ENCODE results near the gene LRCH1. TPM values are rescaled to one million over a fixed set of nuclear protein-coding genes. Genes with fewer than 3 reads are reported as not detected.

The LRCH1 gene
- total RNA-seq, 1 experiment from 2014 or later = 27.0 TPM

DNA sequence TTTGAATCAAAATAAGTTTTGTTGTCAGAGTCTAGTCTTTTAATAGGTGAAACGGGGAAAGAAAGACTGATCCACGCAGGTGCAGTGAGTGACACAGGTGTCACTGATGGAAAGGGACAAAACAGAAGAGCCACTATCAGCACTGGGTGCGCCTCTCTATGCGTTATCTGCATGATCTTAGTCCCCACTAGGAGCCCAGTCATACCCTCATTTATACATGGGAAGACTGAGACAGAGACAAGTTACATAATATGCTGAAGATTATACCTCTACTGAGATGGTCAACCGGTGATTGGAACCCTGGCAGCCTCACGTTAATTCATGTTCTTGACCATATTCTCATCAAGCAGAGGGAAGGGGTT, 3.4 kb downstream of the LRCH1 start:
- Mint-ChIP-seq H3K27ac (ENCODE audit: unreplicated experiment) (peak overlapping the region; percentile 48), H3K9me3 (ENCODE audit: unreplicated experiment) (no peaks in the 10 kb centered on the region), H3K27me3 (ENCODE audit: insufficient read depth, unreplicated experiment) (no peaks in the 10 kb centered on the region), H3K4me1 (ENCODE audit: low read depth, unreplicated experiment) (peaks cover 33% of the 10 kb centered on the region), H3K4me3 (ENCODE audit: unreplicated experiment) (no peak overlapping the region), H3K36me3 (ENCODE audit: insufficient read depth, unreplicated experiment) (peaks cover 17% of the 10 kb centered on the region)
- Histone ChIP-seq H3K4me3 (ENCODE audit: low read depth, low read length) (no peak overlapping the region), H3K9me3 (no peaks in the 10 kb centered on the region), H3K27me3 (replicated peaks; ENCODE audit: control insufficient read depth, insufficient read depth, low read length) (no peaks in the 10 kb centered on the region), H3K36me3 (ENCODE audit: control insufficient read depth, insufficient read depth, low read length) (no peaks in the 10 kb centered on the region), H3K4me1 (peaks cover 36% of the 10 kb centered on the region)
- intact Hi-C loops (cut with micrococcal nuclease; ENCODE audit: unreplicated experiment) = no loop called here
- DNase-seq = no peak
- BruUV-seq (replicated peaks) = no TSS peak
- CTCF ChIA-PET = no interaction called here
- POLR2A ChIA-PET = no interaction called here
- TF ChIP-seq, protein P1, sequence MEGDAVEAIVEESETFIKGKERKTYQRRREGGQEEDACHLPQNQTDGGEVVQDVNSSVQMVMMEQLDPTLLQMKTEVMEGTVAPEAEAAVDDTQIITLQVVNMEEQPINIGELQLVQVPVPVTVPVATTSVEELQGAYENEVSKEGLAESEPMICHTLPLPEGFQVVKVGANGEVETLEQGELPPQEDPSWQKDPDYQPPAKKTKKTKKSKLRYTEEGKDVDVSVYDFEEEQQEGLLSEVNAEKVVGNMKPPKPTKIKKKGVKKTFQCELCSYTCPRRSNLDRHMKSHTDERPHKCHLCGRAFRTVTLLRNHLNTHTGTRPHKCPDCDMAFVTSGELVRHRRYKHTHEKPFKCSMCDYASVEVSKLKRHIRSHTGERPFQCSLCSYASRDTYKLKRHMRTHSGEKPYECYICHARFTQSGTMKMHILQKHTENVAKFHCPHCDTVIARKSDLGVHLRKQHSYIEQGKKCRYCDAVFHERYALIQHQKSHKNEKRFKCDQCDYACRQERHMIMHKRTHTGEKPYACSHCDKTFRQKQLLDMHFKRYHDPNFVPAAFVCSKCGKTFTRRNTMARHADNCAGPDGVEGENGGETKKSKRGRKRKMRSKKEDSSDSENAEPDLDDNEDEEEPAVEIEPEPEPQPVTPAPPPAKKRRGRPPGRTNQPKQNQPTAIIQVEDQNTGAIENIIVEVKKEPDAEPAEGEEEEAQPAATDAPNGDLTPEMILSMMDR (IDR thresholded peaks at IDR 0.05; ENCODE audit: insufficient read depth in 1 of 2, low read depth in 1 of 2, low read length in 1 of 2, severe bottlenecking in 1 of 2, unreplicated experiment in 1 of 2) = no peak

DNA sequence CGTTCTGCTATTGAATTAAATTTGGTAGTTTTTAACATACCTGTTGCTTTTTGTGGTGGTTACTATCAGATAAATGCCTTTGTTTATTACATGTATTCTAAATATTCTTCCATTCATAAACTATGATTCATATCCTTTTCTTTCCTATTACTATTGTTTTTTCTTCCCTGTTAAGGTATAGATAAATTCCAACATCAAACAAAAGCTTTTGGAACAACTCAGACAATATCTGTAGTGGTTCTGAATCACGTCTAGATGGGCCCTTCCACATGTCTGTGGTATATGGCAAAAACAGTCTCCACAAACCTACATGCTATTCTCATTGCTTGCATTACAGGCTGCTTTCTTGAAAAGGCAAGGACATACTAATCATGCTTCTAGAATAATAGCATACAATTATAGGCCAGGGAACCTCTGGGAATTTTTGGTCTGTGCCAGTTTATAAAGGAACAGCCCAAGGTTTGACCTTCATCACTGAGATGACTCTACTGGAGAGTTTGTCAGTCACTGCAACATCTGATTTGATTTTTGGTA, 6.4 kb downstream of the LRCH1 start:
- Mint-ChIP-seq H3K27me3 (ENCODE audit: insufficient read depth, unreplicated experiment) (no peaks in the 10 kb centered on the region), H3K9me3 (ENCODE audit: unreplicated experiment) (no peaks in the 10 kb centered on the region), H3K36me3 (ENCODE audit: insufficient read depth, unreplicated experiment) (peaks cover 11% of the 10 kb centered on the region), H3K4me1 (ENCODE audit: low read depth, unreplicated experiment) (peaks cover 24% of the 10 kb centered on the region), H3K4me3 (ENCODE audit: unreplicated experiment) (no peak overlapping the region), H3K27ac (ENCODE audit: unreplicated experiment) (no peak overlapping the region)
- Histone ChIP-seq H3K27me3 (replicated peaks; ENCODE audit: control insufficient read depth, insufficient read depth, low read length) (no peaks in the 10 kb centered on the region), H3K9me3 (no peaks in the 10 kb centered on the region), H3K4me3 (ENCODE audit: low read depth, low read length) (no peak overlapping the region), H3K36me3 (ENCODE audit: control insufficient read depth, insufficient read depth, low read length) (no peaks in the 10 kb centered on the region), H3K4me1 (peaks cover 41% of the 10 kb centered on the region)
- TF ChIP-seq, protein P1 (IDR thresholded peaks at IDR 0.05; ENCODE audit: insufficient read depth in 1 of 2, low read depth in 1 of 2, low read length in 1 of 2, severe bottlenecking in 1 of 2, unreplicated experiment in 1 of 2) = no peak
- CTCF ChIA-PET = no interaction called here
- no TSS peak for BruUV-seq (replicated peaks)
- intact Hi-C loops (cut with micrococcal nuclease; ENCODE audit: unreplicated experiment) = no loop called here
- DNase-seq = no peak
- POLR2A ChIA-PET = no interaction called here

DNA sequence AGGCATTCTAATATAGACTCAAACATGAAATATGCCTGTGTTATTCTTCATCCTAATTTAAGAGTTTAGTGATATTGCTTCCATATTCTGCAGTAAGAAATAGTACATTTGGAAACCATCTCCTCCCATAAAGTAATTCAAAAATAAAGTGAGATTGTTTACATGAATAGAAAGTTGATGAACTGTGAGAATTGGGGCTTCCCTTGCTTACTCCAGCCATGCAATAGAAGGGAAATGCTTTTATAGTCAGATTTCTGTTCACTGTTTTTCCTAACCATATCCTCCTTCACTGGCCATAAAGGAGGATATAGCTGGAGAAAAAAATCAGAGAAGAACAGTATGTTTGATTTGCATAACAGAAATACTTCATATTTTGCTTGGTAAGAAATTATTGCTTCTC, 7.8 kb downstream of the LRCH1 start:
- no peak for DNase-seq
- Histone ChIP-seq H3K27me3 (replicated peaks; ENCODE audit: control insufficient read depth, insufficient read depth, low read length) (no peaks in the 10 kb centered on the region), H3K4me3 (ENCODE audit: low read depth, low read length) (no peak overlapping the region), H3K36me3 (ENCODE audit: control insufficient read depth, insufficient read depth, low read length) (no peaks in the 10 kb centered on the region), H3K4me1 (peaks cover 31% of the 10 kb centered on the region), H3K9me3 (no peaks in the 10 kb centered on the region)
- no peak overlapping the region for H3K27ac Mint-ChIP-seq (ENCODE audit: unreplicated experiment)
- H3K9me3 Mint-ChIP-seq (ENCODE audit: unreplicated experiment) = no peaks in the 10 kb centered on the region
- intact Hi-C loops (cut with micrococcal nuclease; ENCODE audit: unreplicated experiment) = no loop called here
- H3K4me1 Mint-ChIP-seq (ENCODE audit: low read depth, unreplicated experiment) = peaks cover 14% of the 10 kb centered on the region
- BruUV-seq (replicated peaks) = no TSS peak
- TF ChIP-seq, protein P1 (IDR thresholded peaks at IDR 0.05; ENCODE audit: insufficient read depth in 1 of 2, low read depth in 1 of 2, low read length in 1 of 2, severe bottlenecking in 1 of 2, unreplicated experiment in 1 of 2) = no peak
- CTCF ChIA-PET = no interaction called here
- peaks cover 11% of the 10 kb centered on the region for H3K36me3 Mint-ChIP-seq (ENCODE audit: insufficient read depth, unreplicated experiment)
- H3K27me3 Mint-ChIP-seq (ENCODE audit: insufficient read depth, unreplicated experiment) = no peaks in the 10 kb centered on the region
- no peak overlapping the region for H3K4me3 Mint-ChIP-seq (ENCODE audit: unreplicated experiment)
- POLR2A ChIA-PET = no interaction called here

Data from Caco-2 (cell line).